Measurements from ENCODE around the gene MACROD2. TPM values are rescaled to one million over a fixed set of nuclear protein-coding genes. Genes with fewer than 3 reads are reported as not detected.

The MACROD2 gene
- total RNA-seq, 4 donors from 2014 or later = 8.7 to 17.8 (median 10.8) TPM

DNA sequence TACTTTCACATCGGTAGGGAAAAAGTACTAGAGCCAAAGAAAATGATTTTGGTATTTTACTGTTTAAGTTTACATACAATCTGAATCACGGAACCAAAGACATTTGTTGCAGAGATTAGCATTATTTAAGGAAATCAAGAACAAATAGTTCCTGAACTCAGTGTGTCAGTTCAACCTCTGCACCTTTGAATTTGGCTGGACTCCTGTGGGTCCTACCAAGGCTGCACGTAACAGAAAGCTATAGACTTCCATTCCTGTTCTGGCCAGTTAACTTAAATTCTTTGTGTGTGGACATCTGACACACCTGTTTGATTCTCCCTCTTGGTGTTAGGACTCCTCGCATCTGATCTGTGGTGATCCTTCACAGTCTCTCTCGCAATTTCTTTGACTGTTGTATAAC is 69.6 kb downstream of the MACROD2 start:
- H3K4me1 ChIP-seq = no peaks in the 10 kb centered on the region
- no peak for TF ChIP-seq POLR2A (IDR thresholded peaks at IDR 0.05)
- TF ChIP-seq, protein P1, sequence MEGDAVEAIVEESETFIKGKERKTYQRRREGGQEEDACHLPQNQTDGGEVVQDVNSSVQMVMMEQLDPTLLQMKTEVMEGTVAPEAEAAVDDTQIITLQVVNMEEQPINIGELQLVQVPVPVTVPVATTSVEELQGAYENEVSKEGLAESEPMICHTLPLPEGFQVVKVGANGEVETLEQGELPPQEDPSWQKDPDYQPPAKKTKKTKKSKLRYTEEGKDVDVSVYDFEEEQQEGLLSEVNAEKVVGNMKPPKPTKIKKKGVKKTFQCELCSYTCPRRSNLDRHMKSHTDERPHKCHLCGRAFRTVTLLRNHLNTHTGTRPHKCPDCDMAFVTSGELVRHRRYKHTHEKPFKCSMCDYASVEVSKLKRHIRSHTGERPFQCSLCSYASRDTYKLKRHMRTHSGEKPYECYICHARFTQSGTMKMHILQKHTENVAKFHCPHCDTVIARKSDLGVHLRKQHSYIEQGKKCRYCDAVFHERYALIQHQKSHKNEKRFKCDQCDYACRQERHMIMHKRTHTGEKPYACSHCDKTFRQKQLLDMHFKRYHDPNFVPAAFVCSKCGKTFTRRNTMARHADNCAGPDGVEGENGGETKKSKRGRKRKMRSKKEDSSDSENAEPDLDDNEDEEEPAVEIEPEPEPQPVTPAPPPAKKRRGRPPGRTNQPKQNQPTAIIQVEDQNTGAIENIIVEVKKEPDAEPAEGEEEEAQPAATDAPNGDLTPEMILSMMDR (IDR thresholded peaks at IDR 0.05) = no peak
- H3K27ac ChIP-seq = no peak overlapping the region
- DNase-seq = no peak
- H3K27me3 ChIP-seq = no peaks in the 10 kb centered on the region
- intact Hi-C loops (cut with DNase I) = no loop called here
- no peaks in the 10 kb centered on the region for H3K9me3 ChIP-seq
- WGBS, 2 donors = 91 to 92% methylated on average over 5 of the region's 5 CpGs
- no peaks in the 10 kb centered on the region for H3K36me3 ChIP-seq
- H3K4me3 ChIP-seq (replicated peaks in 1 of 3) = no peak overlapping the region

DNA sequence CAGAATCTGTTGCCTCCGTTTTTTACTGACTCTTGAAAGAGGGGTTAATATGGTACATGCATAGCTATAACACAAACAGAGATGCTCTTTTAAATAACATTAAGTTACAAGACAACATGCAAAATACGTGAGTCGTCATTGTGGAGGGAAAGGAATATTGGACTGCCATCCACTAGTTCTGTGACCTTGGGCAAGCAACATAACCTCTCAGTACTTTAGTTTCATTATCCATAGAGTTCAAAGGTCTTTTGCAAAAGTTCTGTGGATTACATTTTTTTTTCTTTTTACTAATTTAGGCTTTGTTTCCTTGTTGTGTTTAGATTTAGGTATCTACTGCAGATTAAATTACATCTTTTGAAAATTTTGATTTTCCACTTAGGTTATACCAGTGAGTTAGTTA is 70.5 kb downstream of the MACROD2 start:
- intact Hi-C loops (cut with DNase I) = no loop called here
- no peak overlapping the region for H3K4me3 ChIP-seq (replicated peaks in 1 of 3)
- H3K4me1 ChIP-seq = no peaks in the 10 kb centered on the region
- no peak overlapping the region for H3K27ac ChIP-seq
- H3K9me3 ChIP-seq = no peaks in the 10 kb centered on the region
- no peak for DNase-seq
- 92 to 94% methylated on average over 3 of the region's 3 CpGs for WGBS, 2 donors
- no peaks in the 10 kb centered on the region for H3K36me3 ChIP-seq
- no peaks in the 10 kb centered on the region for H3K27me3 ChIP-seq
- TF ChIP-seq, protein P1 (IDR thresholded peaks at IDR 0.05) = no peak
- no peak for TF ChIP-seq POLR2A (IDR thresholded peaks at IDR 0.05)

DNA sequence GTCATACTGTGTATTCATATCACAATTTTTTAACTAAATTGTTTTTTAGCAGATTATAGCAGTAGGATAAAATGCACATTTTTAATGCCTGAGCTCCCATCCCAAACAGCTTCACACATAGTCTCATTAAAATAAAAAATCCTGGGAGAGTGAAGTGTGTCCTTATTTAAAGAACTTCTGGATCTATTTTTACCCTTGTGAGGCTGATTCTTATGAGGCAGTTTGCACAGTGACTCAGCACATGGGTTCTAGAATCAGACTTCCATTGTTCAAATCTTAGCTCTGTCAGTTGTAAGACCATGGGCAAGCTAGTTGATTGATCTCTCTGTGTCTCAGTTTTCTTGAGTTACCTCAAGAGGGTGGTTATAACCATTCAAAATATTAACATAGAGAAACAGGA is 72.3 kb downstream of the MACROD2 start:
- no peaks in the 10 kb centered on the region for H3K9me3 ChIP-seq
- no peaks in the 10 kb centered on the region for H3K4me1 ChIP-seq
- no peak overlapping the region for H3K27ac ChIP-seq
- no peak for DNase-seq
- TF ChIP-seq, protein P1 (IDR thresholded peaks at IDR 0.05) = no peak
- no peak for TF ChIP-seq POLR2A (IDR thresholded peaks at IDR 0.05)
- H3K36me3 ChIP-seq = no peaks in the 10 kb centered on the region
- intact Hi-C loops (cut with DNase I) = no loop called here
- H3K27me3 ChIP-seq = no peaks in the 10 kb centered on the region
- no peak overlapping the region for H3K4me3 ChIP-seq (replicated peaks in 1 of 3)

DNA sequence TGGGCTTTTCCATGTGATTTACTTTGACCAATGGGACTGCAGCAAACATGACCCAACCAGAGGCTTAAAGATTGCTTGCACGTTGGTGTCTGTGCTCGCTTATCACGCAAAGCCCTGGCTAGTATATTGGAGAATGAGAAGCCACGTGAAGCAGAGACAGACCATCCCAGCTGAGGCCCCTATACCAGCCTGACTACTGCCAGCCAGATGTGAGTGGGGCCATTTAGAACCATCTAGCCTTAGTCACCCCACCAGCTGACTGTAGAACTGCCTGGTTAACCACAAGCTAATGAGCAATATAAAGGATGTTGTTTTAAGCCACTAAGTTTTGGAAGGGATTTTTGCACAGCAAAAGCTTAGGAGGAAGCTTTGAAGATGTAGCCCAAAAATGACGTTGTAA is 74.5 kb downstream of the MACROD2 start:
- no peak overlapping the region for H3K27ac ChIP-seq
- H3K4me1 ChIP-seq = no peaks in the 10 kb centered on the region
- 88 to 92% methylated on average over 4 to 5 of the region's 5 CpGs for WGBS, 2 donors
- no peaks in the 10 kb centered on the region for H3K27me3 ChIP-seq
- H3K9me3 ChIP-seq = no peaks in the 10 kb centered on the region
- intact Hi-C loops (cut with DNase I) = no loop called here
- no peak overlapping the region for H3K4me3 ChIP-seq (replicated peaks in 1 of 3)
- H3K36me3 ChIP-seq = no peaks in the 10 kb centered on the region
- DNase-seq = no peak
- no peak for TF ChIP-seq POLR2A (IDR thresholded peaks at IDR 0.05)
- TF ChIP-seq, protein P1 (IDR thresholded peaks at IDR 0.05) = no peak

DNA sequence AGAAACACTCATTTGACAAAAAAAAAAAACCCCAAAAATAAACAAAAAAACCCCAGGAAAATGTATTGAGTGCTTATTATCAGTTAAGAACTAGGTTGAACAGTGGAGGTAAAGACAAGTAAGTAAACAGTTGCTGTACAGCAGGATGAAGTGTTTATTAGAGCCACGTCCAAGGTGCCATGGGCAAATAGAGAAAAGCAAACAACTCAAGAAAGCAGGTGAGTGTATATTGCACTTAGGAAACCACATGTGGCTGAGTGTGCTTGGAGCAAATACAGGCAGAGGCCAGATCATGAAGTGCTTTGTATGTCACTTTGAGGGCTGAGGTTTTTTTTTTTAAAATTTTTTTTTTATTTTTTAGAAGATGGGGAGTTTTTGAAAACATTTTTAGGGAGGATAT is 98.3 kb downstream of the MACROD2 start:
- TF ChIP-seq, protein P1 (IDR thresholded peaks at IDR 0.05) = no peak
- TF ChIP-seq POLR2A (IDR thresholded peaks at IDR 0.05) = no peak

More for the DNA sequence above, 98.3 kb downstream of the MACROD2 start:
- 14 to 31% methylated on average over 1 of the region's 1 CpG for WGBS, 2 donors
- H3K27me3 ChIP-seq = no peaks in the 10 kb centered on the region
- H3K27ac ChIP-seq = no peak overlapping the region
- no peaks in the 10 kb centered on the region for H3K36me3 ChIP-seq
- no peak overlapping the region for H3K4me3 ChIP-seq (replicated peaks in 1 of 3)
- H3K4me1 ChIP-seq = no peaks in the 10 kb centered on the region
- H3K9me3 ChIP-seq = no peaks in the 10 kb centered on the region
- DNase-seq = peak; percentile 5 to 21
- intact Hi-C loops (cut with DNase I) = no loop called here
